NB4 (cell line): Measurements from ENCODE around the gene TCF15.
"Not testable (repeated sequence)": the region's sequence is repeated elsewhere in the genome, so short reads cannot be mapped to it uniquely, and the experiment has no call there.

ENCODE experiments used
- DNase-seq: peaks from one replicate; pipeline ENCODE4 v3.0.0; 2010; ENCODE audit warnings: low read depth
- H3K4me3 ChIP-seq: one replicate; pipeline ENCODE4 v1.5.1; 2011; ENCODE audit warnings: mild to moderate bottlenecking, low read depth, low read length, moderate library complexity
- MYC ChIP-seq: IDR thresholded peaks from 2 replicates; pipeline ENCODE4 v1.6.1; 2011; ENCODE audit warnings: low read depth, low read length
- POLR2A ChIP-seq: IDR thresholded peaks from 2 replicates; pipeline ENCODE4 v1.6.1; 2011; ENCODE audit warnings: mild to moderate bottlenecking; ENCODE audit not compliant: insufficient read length; ENCODE audit errors: extremely low read depth
- TF ChIP-seq, protein P1 (sequence below): IDR thresholded peaks from 2 replicates; pipeline ENCODE4 v1.6.1; 2011; ENCODE audit warnings: low read depth, low read length
- TF ChIP-seq, protein P2 (sequence below): IDR thresholded peaks from one replicate; pipeline ENCODE4 v1.5.1; 2012; ENCODE audit warnings: low read depth, low read length

Gene TCF15

DNA sequence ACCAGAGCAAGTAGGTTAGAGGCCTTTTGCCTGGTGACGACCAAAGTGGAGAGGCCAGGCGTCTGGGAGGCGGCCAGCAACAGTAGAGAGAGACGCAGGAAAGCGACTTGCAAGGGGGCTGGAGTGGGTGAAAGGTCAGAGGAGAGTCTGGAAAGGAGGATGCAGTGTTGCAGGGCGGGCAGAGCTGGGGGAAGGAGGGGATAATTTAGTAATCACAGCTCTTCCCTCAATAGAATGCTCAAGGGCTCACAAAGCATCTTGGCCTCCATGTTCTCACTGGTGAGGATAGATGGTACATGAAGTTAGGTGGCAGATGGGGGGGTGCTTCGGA is 25.2 kb downstream of the TCF15 start:
- DNase-seq: no peak
- no peak for TF ChIP-seq POLR2A
- TF ChIP-seq MYC: no peak
- TF ChIP-seq, protein P1, sequence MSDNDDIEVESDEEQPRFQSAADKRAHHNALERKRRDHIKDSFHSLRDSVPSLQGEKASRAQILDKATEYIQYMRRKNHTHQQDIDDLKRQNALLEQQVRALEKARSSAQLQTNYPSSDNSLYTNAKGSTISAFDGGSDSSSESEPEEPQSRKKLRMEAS: no peak
- TF ChIP-seq, protein P2, sequence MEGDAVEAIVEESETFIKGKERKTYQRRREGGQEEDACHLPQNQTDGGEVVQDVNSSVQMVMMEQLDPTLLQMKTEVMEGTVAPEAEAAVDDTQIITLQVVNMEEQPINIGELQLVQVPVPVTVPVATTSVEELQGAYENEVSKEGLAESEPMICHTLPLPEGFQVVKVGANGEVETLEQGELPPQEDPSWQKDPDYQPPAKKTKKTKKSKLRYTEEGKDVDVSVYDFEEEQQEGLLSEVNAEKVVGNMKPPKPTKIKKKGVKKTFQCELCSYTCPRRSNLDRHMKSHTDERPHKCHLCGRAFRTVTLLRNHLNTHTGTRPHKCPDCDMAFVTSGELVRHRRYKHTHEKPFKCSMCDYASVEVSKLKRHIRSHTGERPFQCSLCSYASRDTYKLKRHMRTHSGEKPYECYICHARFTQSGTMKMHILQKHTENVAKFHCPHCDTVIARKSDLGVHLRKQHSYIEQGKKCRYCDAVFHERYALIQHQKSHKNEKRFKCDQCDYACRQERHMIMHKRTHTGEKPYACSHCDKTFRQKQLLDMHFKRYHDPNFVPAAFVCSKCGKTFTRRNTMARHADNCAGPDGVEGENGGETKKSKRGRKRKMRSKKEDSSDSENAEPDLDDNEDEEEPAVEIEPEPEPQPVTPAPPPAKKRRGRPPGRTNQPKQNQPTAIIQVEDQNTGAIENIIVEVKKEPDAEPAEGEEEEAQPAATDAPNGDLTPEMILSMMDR: no peak
- H3K4me3 ChIP-seq: no peak overlapping the region

DNA sequence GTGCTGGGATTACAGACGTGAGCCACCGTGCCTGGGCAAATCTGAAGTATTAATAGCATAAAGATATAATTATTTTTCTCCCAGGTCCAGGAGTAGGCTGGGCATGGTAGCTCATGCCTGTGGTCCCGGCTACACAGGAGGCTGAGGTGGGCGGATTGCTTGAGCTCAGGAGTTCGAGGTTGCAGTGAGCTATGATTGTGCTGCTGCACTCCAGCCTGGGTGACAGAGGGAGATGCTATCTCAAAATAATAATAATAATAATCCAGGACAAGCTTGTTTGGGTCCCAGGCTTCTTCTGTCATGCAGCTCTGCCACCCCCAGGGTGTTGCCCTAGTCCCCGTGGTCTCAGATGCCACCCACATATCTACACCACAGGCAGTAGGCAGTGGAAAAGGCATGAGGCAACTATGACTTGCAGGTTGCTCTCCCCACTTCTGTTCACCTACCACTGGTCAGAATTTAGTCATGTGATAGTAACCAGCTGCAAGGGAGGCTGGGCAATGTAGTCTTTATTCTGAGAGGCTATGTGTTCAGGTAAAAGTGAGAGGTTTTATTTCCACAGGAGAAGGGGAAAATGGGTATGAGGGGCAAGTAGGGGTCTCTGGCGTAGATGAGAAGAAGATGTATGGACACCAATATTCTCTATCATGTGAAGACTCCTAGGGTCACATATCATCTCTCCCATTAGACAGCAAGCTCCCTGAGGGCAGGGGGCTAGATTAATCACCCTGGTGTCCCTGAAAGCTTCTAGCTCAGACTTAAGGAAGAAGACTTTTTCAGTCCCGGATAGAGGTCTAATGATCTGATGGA is 25.7 kb downstream of the TCF15 start:
- peak; percentile 70 for DNase-seq
- no peak overlapping the region for H3K4me3 ChIP-seq
- TF ChIP-seq, protein P1: peak; percentile 77
- no peak for TF ChIP-seq POLR2A
- peak; percentile 4; the same call in 1 of the 2 replicates for TF ChIP-seq MYC

DNA sequence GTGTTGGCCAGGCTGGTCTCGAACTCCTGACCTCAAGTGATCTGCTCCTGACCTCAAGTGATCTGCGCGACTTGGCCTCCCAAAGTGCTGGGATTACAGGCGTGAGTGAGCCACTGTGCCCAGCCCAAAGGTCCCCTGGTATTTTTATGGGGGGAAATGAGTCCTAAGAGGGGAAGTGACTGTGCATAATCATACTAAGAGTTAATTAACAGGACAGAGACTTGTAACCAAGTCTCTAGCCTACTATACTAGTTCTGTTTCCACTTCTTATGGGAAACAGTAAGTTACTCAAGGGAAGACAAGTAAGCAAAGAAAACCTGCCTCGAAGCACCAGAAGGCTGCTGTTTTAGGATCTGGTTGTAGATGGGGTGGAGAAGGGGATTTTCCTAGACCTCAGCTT is 27.9 kb downstream of the TCF15 start:
- no peak overlapping the region for H3K4me3 ChIP-seq
- TF ChIP-seq, protein P2: no peak
- TF ChIP-seq MYC (no peak), POLR2A (no peak)
- TF ChIP-seq, protein P1: no peak
- peak; percentile 68 for DNase-seq

DNA sequence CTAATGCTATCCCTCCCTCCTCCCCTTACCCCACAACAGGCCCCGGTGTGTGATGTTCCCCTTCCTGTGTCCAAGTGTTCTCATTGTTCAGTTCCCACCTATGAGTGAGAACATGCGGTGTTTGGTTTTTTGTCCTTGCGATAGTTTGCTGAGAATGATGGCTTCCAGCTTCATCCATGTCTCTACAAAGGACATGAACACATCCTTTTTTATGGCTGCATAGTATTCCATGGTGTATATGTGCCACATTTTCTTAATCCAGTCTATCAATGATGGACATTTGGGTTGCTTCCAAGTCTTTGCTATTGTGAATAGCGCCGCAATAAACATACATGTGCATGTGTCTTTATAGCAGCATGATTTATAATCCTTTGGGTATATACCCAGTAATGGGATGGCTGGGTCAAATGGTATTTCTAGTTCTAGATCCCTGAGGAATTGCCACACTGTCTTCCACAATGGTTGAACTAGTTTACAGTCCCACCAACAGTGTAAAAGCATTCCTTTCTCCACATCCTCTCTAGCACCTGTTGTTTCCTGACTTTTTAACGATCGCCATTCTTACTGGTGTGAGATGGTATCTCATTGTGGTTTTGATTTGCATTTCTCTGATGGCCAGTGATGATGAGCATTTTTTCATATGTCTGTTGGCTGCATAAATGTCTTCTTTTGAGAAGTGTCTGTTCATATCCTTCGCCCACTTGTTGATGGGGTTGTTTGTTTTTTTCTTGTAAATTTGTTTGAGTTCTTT is 31.0 kb downstream of the TCF15 start:
- H3K4me3 ChIP-seq, DNase-seq: not testable (repeated sequence)

DNA sequence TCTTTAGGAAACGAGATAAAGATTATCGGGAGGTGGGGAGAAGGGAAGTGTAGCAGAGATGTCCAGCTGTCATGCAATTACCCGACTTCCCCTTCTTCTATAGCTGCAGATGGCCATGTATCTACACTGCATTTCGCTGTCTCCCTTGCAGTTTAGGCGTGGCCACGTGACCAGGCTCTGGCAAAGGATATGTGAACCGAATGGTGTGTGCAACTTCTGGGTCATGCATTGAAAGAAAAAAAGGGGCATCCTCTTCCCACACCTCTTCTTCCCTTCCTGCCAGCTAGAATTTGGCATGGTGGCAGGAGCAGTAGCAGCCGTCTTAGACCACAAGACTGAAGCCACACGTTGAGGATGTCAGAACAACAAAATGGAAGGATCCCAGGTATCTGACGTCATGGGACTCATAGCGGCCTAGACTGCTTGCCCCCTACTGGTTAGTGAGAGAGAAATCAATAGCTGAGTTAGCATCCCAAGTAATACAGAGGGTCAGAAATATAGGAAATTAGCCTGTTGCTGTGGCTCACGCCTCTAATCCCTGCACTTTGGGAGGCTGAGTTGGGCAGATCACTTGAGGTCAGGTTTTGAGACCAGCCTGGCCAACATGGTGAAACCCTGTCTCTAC is 32.8 kb downstream of the TCF15 start:
- DNase-seq: peak; percentile 43
- no peak overlapping the region for H3K4me3 ChIP-seq
- TF ChIP-seq, protein P1: peak; percentile 69
- no peak for TF ChIP-seq MYC
- TF ChIP-seq, protein P2: peak; percentile 29

DNA sequence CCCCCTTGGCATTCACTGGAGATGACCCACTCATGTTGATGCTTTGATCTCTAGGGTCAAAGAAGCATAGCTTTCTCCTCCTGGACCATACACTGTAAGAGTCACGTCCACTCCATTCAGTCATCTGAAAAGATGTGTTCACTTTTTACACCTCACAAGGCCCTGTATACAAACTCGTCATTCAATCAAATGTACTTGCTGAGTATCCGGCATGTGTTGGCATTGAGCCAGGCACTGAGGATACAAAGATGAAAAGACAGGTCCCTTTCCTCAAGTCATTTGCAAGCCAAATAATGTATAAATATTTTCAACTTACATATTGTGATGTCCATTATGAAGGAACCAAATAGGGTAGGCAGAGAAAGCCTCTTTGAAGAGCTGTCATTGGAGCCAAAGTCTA is 34.0 kb downstream of the TCF15 start:
- TF ChIP-seq MYC: no peak
- TF ChIP-seq, protein P1: no peak
- TF ChIP-seq POLR2A: no peak
- TF ChIP-seq, protein P2: no peak
- no peak overlapping the region for H3K4me3 ChIP-seq
- DNase-seq: no peak
